Type B pancreatic cell (in vitro differentiated cells): ENCODE data around the gene ARAP1. TPM values are rescaled to one million over a fixed set of nuclear protein-coding genes. Genes with fewer than 3 reads are reported as not detected.
A peak's percentile ranks its signal among the peaks of the same experiment; 100 is the strongest.

ENCODE experiments used
- DNase-seq: peaks from one replicate; pipeline ENCODE4 v3.0.0; 2021; ENCODE audit warnings: mixed read lengths; ENCODE audit not compliant: unreplicated experiment; ENCODE audit errors: extremely low spot score
- H3K27ac Mint-ChIP-seq: 2 replicates; pipeline ENCODE4 v1.8.0; 2021; ENCODE audit warnings: mild to moderate bottlenecking, mixed read lengths
- H3K27me3 Mint-ChIP-seq: 2 replicates; pipeline ENCODE4 v1.8.0; 2021; ENCODE audit warnings: mixed read lengths
- H3K36me3 Mint-ChIP-seq: 2 replicates; pipeline ENCODE4 v1.8.0; 2021; ENCODE audit warnings: mixed read lengths
- H3K4me1 Mint-ChIP-seq: one replicate; pipeline ENCODE4 v1.8.0; 2021; ENCODE audit warnings: mixed read lengths; ENCODE audit not compliant: unreplicated experiment
- H3K4me3 Mint-ChIP-seq: 2 replicates; pipeline ENCODE4 v1.8.0; 2021; ENCODE audit warnings: mild to moderate bottlenecking, mixed read lengths
- H3K9me3 Mint-ChIP-seq: 2 replicates; pipeline ENCODE4 v1.8.0; 2021; ENCODE audit warnings: mixed read lengths
- CTCF ChIP-seq: fragments of 200-600 bp; sonication (generic); conservative IDR thresholded peaks from 2 replicates; pipeline ENCODE4 v1.5.0; 2021; ENCODE audit warnings: antibody characterized with exemption, mild to moderate bottlenecking
- total RNA-seq: library from RNA; stranded (reverse); gene quantifications from 2 replicates; pipeline ENCODE4 v1.2.1, GENCODE V29; 2021; ENCODE audit warnings: low replicate concordance

ARAP1 gene
- total RNA-seq, 1 donor from 2014 or later = 80.5 TPM

GRCh38 chr11:72687326-72687725 lies 64.9 kb downstream of the ARAP1 start:
- TF ChIP-seq CTCF = no peak
- Mint-ChIP-seq H3K4me1 (peaks cover 9% of the 10 kb centered on the region), H3K27ac (no peak overlapping the region), H3K36me3 (peaks cover 4% of the 10 kb centered on the region), H3K4me3 (no peak overlapping the region), H3K9me3 (no peaks in the 10 kb centered on the region), H3K27me3 (no peaks in the 10 kb centered on the region)
- no peak for DNase-seq

- no peak for DNase-seq
- Mint-ChIP-seq H3K4me3 (no peak overlapping the region), H3K27me3 (no peaks in the 10 kb centered on the region), H3K4me1 (peaks cover 9% of the 10 kb centered on the region), H3K27ac (no peak overlapping the region), H3K9me3 (no peaks in the 10 kb centered on the region), H3K36me3 (peaks cover 4% of the 10 kb centered on the region)
- no peak for TF ChIP-seq CTCF
Measured at GRCh38 chr11:72686639-72687220, 65.5 kb downstream of the ARAP1 start.

- H3K4me1 Mint-ChIP-seq = peaks cover 9% of the 10 kb centered on the region
- H3K36me3 Mint-ChIP-seq = peaks cover 4% of the 10 kb centered on the region
- DNase-seq = no peak
- TF ChIP-seq CTCF = no peak
- H3K9me3 Mint-ChIP-seq = no peaks in the 10 kb centered on the region
- no peak overlapping the region for H3K4me3 Mint-ChIP-seq
- H3K27me3 Mint-ChIP-seq = no peaks in the 10 kb centered on the region
- H3K27ac Mint-ChIP-seq = no peak overlapping the region
Measured at GRCh38 chr11:72685560-72686480, 66.4 kb downstream of the ARAP1 start.

- Mint-ChIP-seq H3K4me1 (peaks cover 9% of the 10 kb centered on the region), H3K9me3 (no peaks in the 10 kb centered on the region), H3K27me3 (peaks cover 12% of the 10 kb centered on the region), H3K36me3 (no peaks in the 10 kb centered on the region), H3K4me3 (no peak overlapping the region), H3K27ac (no peak overlapping the region)
- no peak for DNase-seq
- peak; percentile 72 for TF ChIP-seq CTCF
Measured at GRCh38 chr11:72684236-72684912, 67.8 kb downstream of the ARAP1 start.

GRCh38 chr11:72683782-72684200 lies 68.4 kb downstream of the ARAP1 start:
- peak; percentile 90 for TF ChIP-seq CTCF
- DNase-seq = peak; percentile 86
- H3K36me3 Mint-ChIP-seq = no peaks in the 10 kb centered on the region
- H3K4me1 Mint-ChIP-seq = peaks cover 9% of the 10 kb centered on the region
- no peak overlapping the region for H3K4me3 Mint-ChIP-seq
- H3K27me3 Mint-ChIP-seq = peaks cover 18% of the 10 kb centered on the region
- peak overlapping the region; percentile 48 for H3K27ac Mint-ChIP-seq
- H3K9me3 Mint-ChIP-seq = no peaks in the 10 kb centered on the region
